Endothelial cell of umbilical vein (primary cell): ENCODE measurements around the gene PTPRU.

ENCODE experiments used
- EZH2 ChIP-seq: IDR thresholded peaks from 2 replicates; pipeline ENCODE4 v1.6.1; 2012; ENCODE audit warnings: borderline replicate concordance, low read depth, mild to moderate bottlenecking, moderate library complexity, low read length, inconsistent platforms; ENCODE audit not compliant: severe bottlenecking
- POLR2A ChIP-seq: IDR thresholded peaks from 2 replicates; pipeline ENCODE4 v1.6.1; 2012; ENCODE audit warnings: low read depth, mild to moderate bottlenecking, control low read depth, low read length
- POLR2AphosphoS5 ChIP-seq: IDR thresholded peaks from 2 replicates; pipeline ENCODE4 v1.6.1; 2012; ENCODE audit warnings: low read depth, mild to moderate bottlenecking, control low read depth, low read length, moderate library complexity; ENCODE audit not compliant: insufficient read depth
- TF ChIP-seq, protein P1 (sequence below), 2 donors: IDR thresholded peaks; 1 replicate in 1 of 2; 2 replicates in 1 of 2; pipeline ENCODE4 v1.5.1; 2011; ENCODE audit warnings: low read length in 2 of 2, mild to moderate bottlenecking in 2 of 2, moderate library complexity in 2 of 2, control low read depth in 1 of 2, inconsistent platforms in 1 of 2, low read depth in 1 of 2; ENCODE audit not compliant: insufficient read depth in 1 of 2; ENCODE audit errors: extremely low read depth in 1 of 2

DNA sequence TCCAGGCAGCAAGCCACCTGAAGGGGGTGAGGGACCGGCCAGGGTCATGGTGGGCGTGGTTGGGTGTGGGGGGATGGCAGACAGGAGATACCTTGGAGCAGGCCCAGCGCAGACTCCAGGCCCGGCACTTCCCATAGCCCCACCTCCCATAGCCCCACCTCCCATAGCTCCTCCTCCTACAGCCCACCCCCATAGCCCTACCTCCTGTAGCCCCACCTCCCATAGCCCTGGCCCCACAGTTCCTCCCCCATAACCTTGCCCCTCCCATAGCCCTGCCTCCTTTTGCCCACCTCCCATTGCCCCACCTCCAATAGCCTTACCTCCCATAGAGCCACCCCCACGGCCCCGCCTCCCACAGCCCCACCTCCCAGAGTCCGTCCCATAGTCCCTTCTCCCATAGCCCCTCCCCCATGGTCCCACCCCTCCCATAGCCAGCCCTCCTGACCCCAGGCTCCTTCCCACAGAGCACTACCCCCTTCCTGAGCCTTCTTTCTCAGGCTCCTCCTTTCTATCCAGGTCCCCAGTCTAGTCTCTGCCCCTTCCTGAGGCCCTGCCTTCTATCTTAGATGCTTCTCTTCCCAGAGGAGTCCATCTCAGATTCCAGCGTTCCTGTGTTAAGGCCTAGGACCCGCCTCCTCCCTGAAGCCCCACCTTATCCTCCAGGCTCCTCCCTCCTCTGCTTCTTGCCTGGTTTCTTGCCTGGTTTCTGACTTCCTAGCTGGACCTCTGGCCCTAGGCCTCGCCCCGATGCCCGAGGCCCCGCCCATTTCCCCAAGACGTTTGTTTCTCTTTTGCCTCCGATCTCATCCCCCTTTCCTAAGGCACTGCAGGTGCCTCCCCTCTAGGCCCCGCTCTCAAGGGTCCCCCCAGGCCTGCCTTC lies 46.8 kb downstream of the PTPRU start:
- TF ChIP-seq POLR2A (no peak), EZH2 (no peak), POLR2AphosphoS5 (no peak)
- TF ChIP-seq, protein P1, sequence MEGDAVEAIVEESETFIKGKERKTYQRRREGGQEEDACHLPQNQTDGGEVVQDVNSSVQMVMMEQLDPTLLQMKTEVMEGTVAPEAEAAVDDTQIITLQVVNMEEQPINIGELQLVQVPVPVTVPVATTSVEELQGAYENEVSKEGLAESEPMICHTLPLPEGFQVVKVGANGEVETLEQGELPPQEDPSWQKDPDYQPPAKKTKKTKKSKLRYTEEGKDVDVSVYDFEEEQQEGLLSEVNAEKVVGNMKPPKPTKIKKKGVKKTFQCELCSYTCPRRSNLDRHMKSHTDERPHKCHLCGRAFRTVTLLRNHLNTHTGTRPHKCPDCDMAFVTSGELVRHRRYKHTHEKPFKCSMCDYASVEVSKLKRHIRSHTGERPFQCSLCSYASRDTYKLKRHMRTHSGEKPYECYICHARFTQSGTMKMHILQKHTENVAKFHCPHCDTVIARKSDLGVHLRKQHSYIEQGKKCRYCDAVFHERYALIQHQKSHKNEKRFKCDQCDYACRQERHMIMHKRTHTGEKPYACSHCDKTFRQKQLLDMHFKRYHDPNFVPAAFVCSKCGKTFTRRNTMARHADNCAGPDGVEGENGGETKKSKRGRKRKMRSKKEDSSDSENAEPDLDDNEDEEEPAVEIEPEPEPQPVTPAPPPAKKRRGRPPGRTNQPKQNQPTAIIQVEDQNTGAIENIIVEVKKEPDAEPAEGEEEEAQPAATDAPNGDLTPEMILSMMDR (IDR thresholded peaks at IDR 0.05; ENCODE audit: extremely low read depth in 1 of 2, insufficient read depth in 1 of 2, low read depth in 1 of 2, low read length in 2 of 2): no peak
